RCC 7860 (cell line): ENCODE results near the gene LPCAT2.

Experiments
- DNase-seq: peaks from one replicate; pipeline ENCODE4 v3.0.0-alpha.2; 2015; ENCODE audit warnings: low spot score
- FAIRE-seq: peaks from 2 replicates; lab custom pipeline; 2012; peaks lifted over from hg19 to GRCh38; lab: Jason Lieb, UNC

The LPCAT2 gene, protein sequence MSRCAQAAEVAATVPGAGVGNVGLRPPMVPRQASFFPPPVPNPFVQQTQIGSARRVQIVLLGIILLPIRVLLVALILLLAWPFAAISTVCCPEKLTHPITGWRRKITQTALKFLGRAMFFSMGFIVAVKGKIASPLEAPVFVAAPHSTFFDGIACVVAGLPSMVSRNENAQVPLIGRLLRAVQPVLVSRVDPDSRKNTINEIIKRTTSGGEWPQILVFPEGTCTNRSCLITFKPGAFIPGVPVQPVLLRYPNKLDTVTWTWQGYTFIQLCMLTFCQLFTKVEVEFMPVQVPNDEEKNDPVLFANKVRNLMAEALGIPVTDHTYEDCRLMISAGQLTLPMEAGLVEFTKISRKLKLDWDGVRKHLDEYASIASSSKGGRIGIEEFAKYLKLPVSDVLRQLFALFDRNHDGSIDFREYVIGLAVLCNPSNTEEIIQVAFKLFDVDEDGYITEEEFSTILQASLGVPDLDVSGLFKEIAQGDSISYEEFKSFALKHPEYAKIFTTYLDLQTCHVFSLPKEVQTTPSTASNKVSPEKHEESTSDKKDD

DNA sequence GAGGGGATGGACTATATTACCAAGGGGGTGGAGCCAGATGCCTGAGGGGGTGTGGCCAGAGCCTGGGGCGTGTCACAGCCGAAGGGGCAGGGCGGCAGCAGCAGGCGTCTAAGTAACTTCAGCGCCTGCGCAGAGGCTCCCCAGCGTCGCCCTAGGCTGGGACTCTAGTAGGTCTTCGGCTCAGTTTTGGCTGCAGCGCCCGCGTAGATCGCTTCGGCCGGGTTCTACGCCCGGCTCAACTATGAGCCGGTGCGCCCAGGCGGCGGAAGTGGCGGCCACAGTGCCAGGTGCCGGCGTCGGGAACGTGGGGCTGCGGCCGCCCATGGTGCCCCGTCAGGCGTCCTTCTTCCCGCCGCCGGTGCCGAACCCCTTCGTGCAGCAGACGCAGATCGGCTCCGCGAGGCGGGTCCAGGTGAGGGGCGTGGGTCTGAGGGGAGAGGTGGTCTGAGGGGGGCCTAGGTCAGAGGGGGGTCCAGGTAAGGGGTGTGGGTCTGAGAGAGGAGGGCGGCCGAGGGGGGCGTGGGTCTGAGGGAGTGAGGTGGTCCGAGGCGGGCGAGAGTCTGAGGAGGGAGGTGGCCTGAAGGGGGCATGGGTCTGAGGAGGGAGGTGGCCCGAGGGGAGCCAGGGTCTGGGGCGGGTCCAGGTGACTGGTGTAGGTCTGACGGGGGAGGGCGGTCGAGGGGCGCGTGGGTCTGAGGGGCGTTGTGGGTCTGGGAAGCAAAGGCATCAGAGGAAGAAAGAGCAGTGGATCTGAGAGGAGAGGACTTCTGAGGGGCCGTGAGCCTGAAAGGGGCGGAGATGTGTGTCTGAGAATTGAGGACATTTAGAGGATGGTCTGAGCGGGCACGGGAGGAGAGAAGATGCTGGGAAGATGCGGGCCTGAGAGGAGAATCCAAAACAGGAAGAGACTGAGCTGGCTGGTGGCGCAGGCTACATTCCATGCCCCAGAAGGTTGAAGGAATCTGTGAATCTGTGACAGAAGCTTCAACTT lies at the start of gene LPCAT2:
LPCAT2 (plus strand) TSS at position 132 of the 991 bp plus-strand sequence; CDS start at position 242, 110 bp downstream.
- FAIRE-seq (peak; percentile 41), DNase-seq (peak; percentile 72)

DNA sequence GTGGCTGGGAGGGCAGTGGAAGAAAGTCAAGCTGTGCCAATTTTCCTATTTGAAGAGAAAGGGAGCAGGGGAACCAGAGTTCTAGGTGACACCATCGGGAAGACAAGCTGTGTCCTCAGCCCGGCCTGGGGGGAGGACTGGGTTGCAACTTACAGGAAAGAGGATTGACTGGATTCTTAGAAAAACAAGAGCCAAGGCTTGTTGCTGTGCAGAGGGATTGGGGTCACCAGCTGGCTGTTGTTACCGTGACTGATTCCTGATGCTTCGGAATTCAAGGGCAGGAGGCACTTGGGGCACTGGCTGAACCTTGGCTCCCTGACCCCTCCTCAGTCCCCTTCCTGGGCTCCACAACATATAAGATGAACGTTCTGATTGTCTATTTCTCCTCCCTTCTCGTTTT lies 46.6 kb upstream of the LPCAT2 start:
- DNase-seq (no peak), FAIRE-seq (no peak)

DNA sequence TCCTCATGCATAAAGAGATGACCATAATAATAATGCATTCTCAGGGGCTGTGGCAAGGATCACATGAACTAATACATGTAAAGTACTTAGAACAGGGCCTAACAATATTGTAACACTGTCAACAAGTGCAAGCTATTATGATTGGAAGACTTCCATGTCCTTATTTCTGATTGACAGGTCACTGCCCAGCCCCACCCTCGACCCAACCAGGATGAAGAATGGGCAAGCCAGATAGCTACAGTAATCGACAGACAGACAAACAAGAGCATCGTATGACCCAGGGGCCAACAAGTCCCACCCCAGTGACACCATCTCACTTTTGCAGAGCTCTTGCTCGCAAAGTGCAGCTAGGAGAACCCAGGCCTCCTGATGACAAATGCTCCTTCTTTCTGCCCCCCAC lies 44.5 kb upstream of the LPCAT2 start:
- FAIRE-seq (no peak), DNase-seq (no peak)

DNA sequence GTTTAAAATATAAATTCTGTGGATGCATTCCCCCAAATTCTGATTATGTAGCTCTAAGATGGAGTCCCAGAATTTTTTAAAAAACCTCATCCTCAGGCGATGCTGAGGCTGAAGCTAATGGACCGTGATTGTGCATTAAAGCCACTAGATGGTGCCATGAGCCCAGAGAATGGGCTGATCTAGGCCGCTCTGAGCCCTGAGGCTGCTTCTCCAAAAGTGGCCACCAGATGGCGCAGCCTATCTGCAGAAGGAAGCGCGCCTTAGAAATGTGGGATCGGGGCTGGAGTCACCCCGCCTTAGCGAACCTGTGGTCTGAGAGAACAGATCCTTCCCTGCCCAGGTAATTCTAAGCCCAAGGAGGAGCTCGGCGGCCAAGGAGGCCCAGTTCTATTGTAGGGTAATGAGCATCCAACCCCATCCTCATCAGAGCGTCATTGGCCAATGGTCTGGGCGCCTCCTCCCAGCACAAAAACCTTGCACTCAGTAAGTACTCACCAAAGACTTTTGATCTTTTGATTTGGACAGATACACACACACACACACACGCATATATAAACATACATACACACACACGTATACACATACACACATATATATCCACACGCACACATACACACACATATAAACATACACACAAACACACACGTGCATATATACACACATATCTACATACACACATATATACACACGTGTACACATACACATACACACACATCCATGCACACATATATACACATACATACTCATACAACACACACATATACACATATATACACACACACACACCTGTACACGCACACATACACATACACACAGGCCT lies 43.6 kb upstream of the LPCAT2 start:
- FAIRE-seq (peak; percentile 47), DNase-seq (peak; percentile 66)

DNA sequence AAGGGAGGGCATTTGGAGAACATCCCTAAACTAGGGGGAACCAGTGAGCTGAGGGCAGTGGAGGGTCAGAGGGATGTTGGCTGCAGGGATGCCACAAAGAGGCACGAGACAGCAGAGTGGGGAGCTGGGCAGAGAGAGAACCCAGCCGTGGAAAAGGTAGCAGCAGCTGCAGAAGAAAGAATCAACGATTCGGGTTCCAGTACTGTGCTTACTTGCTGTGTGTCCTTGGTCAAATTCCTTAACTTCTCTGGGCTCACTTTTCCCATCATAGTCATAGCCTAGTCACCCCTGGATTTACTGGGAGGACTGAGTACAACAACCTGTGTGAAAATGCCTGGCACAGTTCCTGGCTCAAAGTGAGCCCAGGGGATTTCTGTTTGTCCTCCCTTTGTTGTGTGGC lies 42.7 kb upstream of the LPCAT2 start:
- DNase-seq, result no peak
- FAIRE-seq, result no peak

DNA sequence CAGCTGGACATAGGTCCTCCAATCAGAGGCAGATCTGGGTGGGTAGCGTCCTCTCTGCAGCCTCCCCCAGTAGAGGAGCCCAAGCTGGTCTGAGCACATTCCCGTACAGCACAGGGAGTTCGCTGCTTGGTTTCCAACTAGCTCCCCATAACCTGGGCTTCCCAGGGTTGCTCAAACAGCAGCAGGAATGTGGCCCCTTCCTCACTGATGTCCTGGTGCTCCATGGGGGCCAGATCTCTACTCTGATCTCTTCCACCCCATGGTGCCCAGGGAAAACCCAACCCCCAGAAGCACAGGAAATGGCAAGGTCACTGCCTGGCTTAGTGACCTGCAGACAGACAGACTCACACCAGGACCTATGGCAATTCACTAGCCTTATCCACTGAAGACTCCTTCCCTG lies 41.0 kb upstream of the LPCAT2 start:
- no peak for DNase-seq
- no peak for FAIRE-seq

DNA sequence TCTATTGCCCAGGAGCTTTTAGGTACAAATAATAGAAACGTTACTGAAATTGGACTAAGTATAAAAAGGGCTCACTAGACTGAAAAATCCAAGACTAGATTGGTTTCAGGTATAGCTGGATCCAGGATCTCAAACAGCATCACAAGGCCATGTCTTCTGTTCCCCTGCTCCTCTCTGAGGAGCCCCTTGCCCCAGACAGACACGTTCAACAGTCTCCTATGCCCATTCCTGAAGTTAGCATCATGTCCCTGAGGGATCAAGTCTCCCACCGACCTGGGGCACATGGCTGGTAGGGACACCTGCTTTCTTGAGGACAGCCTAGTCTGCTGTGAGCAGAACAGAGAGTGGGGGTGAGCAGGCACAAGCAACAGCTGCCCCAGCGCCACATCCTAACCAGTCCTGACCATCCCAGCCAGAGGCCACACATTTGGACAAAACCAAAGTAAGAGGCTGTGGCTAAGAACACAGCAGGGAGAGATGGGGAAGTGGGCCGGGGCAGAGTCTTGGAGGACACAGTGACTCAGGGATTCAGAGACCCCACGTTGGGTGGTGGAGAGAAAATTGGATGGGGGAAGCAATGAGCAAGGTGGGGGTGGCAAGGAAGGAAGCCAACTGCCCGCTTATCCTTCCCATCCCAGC lies 40.4 kb upstream of the LPCAT2 start:
- FAIRE-seq, result no peak
- no peak for DNase-seq

DNA sequence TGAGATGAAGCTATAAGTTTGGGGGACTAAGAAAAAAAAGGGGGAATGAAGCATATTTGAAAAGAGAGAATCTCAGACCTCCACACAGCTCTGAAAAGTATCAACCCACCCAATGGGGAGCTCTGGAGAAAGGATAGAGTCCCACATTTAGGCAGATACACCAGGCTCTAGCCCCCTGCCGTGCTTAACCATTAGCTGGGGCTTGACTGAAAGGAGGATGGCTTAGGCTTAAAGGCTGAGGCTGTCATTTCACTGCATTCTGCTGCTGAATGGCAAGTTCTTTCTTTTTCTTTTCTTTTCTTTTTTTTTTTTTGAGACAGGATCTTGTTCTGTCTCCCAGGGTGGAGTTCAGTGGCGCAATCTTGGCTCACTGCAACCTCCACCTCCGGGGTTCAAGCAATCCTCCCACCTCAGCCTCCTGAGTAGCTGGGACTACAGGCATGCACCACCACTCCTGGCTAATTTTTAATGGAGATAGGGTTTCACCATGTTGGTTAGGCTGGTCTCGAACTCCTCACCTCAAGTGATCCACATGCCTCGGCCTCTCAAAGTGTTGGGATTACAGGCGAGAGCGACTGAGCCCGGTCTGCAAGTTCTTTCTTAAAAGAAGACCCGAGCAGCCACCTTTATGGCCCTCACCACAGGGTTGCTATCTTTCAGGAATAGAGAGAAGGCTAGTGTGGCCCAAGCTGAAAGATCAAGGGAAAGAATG lies 38.9 kb upstream of the LPCAT2 start:
- no peak for FAIRE-seq
- DNase-seq, result no peak

DNA sequence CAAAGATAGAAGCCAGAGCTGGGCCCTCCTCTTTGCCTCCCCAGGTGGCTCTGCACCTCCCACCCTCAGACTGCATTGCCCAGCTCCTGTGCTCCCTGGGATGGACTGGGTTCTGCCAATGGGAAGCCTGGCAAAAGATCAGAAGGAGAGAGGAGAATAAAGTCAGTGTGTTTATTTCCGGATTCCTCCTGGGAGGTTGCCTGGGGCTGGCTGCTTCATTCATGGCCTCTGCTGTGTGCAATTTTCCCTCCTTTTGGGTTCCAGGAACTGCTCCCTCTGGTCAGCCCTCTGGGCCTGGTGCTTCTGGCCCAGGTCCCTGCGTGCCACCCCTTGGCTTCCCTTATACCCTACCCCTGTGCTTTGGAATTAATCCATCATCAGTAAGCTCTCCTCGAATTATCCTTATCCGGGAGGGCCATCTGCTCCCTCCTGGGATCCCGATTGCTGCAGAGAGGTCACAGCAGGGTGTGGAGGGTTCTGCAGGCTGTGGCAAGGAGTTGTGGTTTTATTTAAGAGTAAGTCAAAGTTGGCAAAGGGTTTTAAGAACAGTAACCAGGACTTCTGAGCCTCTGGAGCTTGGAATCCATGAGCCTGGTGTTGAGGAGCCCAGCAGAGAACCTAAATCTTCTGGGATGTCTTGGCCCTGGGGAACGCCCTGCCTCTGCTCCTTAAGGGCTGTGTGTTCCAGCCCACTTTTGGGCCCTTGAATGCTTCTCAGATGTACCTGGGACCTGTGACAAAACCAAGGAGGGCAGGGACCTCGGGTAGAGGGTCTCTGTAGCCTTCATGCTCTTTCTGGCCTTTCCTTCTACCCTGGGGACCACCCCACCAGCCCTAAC lies 38.1 kb upstream of the LPCAT2 start:
- peak; percentile 88 for FAIRE-seq
- peak; percentile 50 for DNase-seq

DNA sequence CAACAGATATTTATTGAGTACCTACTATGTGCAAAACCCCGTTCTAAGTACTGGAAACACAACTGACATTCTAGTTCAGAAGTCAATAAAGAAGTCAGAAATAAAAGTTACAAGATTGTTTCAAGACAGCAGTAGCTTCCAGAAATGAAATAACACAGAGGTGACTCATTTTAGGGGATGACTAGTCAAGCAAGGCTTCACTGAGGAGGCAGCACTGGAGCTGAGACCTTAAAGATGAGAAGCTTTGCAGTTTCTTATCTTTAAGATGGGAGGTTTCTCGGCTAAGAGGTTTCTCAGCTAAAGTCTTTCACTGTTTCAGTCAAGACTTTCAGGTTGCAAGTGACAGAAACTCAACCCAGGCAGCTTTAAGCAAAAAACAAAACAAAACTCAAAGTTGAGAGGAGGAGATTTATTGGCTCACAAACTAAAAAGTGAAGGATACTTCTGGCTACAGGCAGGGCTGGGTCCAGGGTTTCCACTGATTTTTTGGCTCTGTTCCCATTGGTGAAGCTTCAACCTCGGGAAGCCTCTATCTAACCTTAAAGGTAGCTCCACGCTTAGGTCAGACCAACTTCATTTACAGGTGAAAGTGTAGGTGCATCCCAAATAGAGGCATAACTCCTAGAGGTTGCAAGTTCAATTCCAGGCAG lies 37.3 kb upstream of the LPCAT2 start:
- FAIRE-seq, result peak; percentile 98
- DNase-seq, result peak; percentile 89

DNA sequence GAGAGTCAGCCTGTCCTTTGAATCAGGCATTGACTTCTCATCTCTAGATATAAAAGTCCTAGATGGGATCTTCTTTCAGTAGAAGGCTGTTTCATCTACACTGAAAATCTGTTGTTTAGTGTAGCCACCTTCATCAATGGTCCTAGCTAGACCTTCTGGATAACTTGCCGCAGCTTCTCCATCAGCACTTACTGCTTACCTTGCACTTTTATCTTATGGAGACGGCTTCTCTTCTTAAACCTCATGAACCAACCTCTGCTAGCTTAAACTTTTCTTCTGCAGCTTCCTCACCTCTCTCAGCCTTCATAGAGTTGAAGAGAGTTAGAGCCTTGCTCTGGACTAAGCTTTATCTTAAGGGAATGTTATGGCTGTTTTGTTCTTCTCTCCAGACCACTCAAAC lies 35.3 kb upstream of the LPCAT2 start:
- DNase-seq, result no peak
- FAIRE-seq, result no peak

DNA sequence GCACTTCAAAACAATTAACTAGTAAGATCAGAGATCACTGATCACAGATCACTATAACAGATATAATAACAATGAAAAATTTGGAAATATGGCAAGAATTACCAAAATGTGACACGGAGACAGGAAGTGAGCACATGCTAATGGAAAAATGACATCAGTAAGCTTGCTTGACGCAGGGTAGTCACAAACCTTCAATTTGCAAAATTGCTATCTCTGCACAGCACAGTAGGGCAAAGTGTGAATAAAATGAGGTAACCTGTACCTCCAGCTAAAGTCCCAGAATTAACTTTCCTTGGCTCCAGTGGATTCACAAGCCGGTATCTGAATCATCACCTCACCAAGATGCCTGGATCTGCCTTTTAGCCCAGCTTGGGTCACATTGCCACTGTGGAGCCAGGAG lies 34.1 kb upstream of the LPCAT2 start:
- FAIRE-seq (no peak), DNase-seq (no peak)

DNA sequence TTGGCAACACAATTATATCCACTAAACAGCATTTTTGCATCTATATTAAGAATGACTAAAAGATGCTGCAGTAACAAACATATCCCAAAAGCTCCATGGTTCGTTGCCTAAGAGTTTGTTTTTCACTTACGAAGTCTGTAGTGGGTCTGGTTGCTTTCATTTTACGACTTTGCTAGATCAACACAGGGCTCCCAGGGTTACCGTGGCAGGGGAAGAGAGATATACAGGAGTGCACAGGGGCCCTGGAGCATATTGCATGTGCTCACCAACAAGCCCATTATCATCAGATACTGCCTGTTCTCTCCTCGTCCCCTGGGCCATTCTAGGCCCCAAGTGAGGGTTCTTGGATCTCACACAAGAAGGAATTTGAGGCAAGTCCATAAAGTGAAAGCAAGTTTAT lies 33.0 kb upstream of the LPCAT2 start:
- no peak for DNase-seq
- FAIRE-seq, result no peak

DNA sequence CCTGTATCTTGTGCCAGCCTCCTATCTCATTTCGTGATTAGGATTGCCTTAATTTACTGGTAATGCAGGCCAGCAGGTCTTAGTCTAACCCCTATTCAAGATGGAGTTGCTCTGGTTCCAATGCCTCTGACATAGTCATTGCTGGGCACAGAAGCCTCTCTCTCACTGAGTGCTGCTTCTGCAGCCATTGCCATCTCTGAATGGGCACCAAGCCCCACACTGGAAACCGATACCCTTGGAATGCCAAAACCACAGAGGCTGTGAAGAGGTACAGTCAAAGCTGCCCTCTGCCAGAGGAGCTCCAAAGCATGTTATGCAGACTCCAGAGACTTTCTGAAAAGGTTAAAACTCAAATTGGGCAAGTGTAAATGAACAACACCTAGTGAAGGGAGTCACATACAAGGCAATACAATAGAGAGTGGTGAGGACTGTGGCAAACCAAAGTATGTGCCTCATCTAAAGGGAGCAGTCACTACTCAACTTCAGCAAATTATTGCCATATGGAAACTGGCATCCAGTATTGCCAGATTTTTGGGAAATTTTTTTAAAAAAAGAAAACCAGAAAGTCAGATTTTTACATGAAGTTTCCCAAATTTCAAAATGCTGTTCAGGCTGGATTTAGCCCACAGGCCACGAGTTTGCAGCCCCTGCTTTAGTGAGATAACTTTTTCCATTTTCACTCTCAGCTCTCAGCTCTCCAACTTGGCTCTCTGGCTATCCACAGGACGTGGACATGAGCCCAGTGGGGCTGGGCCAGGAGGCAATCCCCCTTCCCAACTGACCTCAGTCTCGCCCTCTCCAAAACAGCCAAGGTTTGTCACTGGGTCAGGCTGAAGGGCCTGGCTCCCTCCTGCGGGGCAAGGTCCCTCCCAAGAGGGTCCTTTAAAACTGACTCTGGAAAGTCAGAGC lies 32.0 kb upstream of the LPCAT2 start:
- DNase-seq (no peak), FAIRE-seq (no peak)

DNA sequence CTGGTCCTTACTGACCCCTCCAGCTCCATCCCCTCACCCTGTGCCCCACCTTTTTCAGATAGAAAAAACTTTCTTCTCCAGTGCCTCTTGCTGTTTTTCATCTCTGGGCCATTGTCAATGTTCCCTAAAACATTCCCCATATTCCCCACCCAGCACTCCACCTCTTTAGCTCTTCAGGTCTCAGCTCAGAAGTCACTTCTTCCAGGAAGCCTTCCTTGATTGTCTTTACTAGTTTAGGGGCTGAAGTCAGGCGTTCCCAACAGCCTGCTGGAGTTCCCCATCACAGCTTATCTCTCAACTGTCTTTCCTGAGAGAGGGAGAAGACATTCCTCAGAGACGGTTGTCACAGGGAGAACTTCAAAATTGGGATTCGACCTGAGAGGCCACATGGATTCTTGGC lies 31.1 kb upstream of the LPCAT2 start:
- no peak for DNase-seq
- FAIRE-seq, result no peak

DNA sequence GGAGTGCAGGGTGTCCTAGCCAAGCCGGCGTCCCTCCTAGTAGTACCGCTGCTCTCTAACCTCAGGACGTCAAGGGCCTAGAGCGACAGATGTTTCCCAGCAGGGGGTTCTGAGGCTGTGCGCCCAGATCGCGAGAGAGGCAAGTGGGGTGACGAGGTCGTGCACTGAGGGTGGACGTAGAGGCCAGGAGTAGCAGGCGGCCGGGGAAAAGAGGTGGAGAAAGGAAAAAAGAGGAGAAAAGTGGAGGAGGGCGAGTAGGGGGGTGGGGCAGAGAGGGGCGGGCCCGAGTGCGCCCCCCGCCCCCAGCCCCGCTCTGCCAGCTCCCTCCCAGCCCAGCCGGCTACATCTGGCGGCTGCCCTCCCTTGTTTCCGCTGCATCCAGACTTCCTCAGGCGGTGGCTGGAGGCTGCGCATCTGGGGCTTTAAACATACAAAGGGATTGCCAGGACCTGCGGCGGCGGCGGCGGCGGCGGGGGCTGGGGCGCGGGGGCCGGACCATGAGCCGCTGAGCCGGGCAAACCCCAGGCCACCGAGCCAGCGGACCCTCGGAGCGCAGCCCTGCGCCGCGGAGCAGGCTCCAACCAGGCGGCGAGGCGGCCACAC lies 29.9 kb upstream of the LPCAT2 start, which contains the start of gene MMP2:
MMP2 (plus strand) TSS at position 372 of the 603 bp plus-strand sequence. CDS start 282 bp downstream, outside the sequence.
- DNase-seq (no peak), FAIRE-seq (no peak)
